ENCODE results near the gene SH3RF3. TPM values are rescaled to one million over a fixed set of nuclear protein-coding genes. Genes with fewer than 3 reads are reported as not detected.

Gene SH3RF3
- total RNA-seq, 1 donor from 2014 or later: 10.8 TPM

DNA sequence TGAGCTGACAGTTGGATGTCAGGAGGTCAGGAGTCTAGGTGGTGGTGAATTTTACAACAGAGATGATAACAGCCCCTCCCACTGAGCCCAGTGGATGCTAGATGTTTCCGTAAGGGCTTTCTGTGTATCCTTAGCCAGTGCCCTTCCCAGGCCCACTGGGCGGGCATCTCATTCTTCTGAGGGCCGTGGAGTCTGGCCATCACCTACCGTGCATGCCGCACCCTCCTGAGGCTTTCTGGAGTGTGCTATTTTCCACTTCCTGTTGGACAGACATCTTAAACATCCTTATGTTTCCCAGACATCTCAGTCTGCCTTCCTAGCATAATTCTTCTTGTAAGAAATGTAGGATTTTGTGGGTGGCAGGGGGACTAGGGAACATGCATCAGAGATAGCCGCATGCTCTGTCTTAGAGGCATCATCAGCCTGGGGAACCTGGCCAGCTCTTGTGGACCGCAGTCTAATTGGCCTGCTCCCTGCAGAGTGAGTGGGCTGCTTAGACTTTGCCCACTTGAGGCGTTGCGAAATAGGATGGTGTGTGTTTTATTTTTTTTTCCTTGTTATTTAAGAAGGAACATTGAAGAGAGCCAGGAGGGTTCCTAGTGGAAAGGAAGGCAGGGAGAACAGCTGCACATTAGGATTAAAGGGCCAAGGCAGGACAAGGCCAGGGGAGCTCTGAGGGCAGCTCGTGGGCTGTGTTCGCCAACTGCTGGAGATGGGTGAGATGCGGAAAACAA, 135.8 kb downstream of the SH3RF3 start:
- TF ChIP-seq POLR2A (IDR thresholded peaks at IDR 0.05) (no peak), POLR2AphosphoS5 (IDR thresholded peaks at IDR 0.05; ENCODE audit: insufficient read depth in 1 of 2, low read depth in 1 of 2) (peak in 1 of 2 donors; percentile 20)
- TF ChIP-seq, protein P1, sequence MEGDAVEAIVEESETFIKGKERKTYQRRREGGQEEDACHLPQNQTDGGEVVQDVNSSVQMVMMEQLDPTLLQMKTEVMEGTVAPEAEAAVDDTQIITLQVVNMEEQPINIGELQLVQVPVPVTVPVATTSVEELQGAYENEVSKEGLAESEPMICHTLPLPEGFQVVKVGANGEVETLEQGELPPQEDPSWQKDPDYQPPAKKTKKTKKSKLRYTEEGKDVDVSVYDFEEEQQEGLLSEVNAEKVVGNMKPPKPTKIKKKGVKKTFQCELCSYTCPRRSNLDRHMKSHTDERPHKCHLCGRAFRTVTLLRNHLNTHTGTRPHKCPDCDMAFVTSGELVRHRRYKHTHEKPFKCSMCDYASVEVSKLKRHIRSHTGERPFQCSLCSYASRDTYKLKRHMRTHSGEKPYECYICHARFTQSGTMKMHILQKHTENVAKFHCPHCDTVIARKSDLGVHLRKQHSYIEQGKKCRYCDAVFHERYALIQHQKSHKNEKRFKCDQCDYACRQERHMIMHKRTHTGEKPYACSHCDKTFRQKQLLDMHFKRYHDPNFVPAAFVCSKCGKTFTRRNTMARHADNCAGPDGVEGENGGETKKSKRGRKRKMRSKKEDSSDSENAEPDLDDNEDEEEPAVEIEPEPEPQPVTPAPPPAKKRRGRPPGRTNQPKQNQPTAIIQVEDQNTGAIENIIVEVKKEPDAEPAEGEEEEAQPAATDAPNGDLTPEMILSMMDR (IDR thresholded peaks at IDR 0.05): no peak
- Histone ChIP-seq H3K27ac (no peak overlapping the region), H3K36me3 (no peaks in the 10 kb centered on the region), H3K4me3 (no peak overlapping the region), H3K27me3 (no peaks in the 10 kb centered on the region), H3K9me3 (no peaks in the 10 kb centered on the region), H3K4me1 (peaks cover 44% of the 10 kb centered on the region)
- DNase-seq (ENCODE audit: extremely low spot score in 2 of 2): no peak
- intact Hi-C loops (cut with DNase I): no loop called here

DNA sequence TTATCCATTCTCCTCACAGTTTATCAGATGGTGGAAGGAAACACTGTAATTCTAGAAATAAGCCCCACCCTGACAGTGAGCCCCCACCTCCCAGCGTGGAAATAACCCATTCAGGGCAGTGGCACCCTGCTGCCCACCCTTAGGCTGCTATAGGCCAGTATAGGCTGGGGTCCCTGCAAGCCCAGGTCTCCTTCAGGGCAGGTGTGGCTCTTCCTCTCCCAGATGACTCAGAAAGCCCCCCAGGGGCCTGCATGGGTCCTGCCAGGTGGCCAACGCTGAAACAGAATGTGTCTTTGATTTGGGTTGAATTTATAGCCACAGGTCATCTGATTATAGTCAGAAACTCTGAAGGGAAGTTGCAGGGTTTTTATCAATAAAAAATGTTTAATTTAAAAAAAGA, 136.4 kb downstream of the SH3RF3 start:
- intact Hi-C loops (cut with DNase I): no loop called here
- no peak for DNase-seq (ENCODE audit: extremely low spot score in 2 of 2)
- Histone ChIP-seq H3K27me3 (no peaks in the 10 kb centered on the region), H3K4me3 (no peak overlapping the region), H3K9me3 (no peaks in the 10 kb centered on the region), H3K27ac (no peak overlapping the region), H3K36me3 (no peaks in the 10 kb centered on the region), H3K4me1 (peaks cover 50% of the 10 kb centered on the region)
- TF ChIP-seq, protein P1 (IDR thresholded peaks at IDR 0.05): no peak
- no peak for TF ChIP-seq POLR2AphosphoS5 (IDR thresholded peaks at IDR 0.05; ENCODE audit: insufficient read depth in 1 of 2, low read depth in 1 of 2)
- no peak for TF ChIP-seq POLR2A (IDR thresholded peaks at IDR 0.05)

DNA sequence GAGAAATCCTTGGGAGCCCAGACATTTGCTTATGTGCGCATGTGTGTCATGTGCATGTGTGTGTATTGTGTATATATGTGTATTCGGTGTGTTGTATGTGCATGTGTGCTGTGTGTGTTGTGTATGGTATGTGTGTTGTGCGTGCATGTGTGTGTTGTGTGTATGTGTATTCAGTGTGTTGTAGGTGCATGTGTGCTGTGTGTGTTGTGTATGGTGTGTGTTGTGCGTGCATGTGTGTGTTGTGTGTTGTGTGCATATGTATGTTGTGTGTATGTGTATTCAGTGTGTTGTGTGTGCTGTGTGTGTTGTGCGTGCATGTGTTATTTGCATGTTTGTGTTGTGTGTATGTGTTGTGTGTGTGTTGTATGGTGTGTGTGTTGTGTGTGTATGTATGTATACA, 136.9 kb downstream of the SH3RF3 start:
- TF ChIP-seq, protein P1 (IDR thresholded peaks at IDR 0.05): no peak
- TF ChIP-seq POLR2AphosphoS5 (IDR thresholded peaks at IDR 0.05; ENCODE audit: insufficient read depth in 1 of 2, low read depth in 1 of 2) (no peak), POLR2A (IDR thresholded peaks at IDR 0.05) (no peak)
- Histone ChIP-seq H3K27me3 (no peaks in the 10 kb centered on the region), H3K9me3 (no peaks in the 10 kb centered on the region), H3K27ac (no peak overlapping the region), H3K4me3 (no peak overlapping the region), H3K36me3 (no peaks in the 10 kb centered on the region), H3K4me1 (peaks cover 56% of the 10 kb centered on the region)
- no peak for DNase-seq (ENCODE audit: extremely low spot score in 2 of 2)
- intact Hi-C loops (cut with DNase I): no loop called here

DNA sequence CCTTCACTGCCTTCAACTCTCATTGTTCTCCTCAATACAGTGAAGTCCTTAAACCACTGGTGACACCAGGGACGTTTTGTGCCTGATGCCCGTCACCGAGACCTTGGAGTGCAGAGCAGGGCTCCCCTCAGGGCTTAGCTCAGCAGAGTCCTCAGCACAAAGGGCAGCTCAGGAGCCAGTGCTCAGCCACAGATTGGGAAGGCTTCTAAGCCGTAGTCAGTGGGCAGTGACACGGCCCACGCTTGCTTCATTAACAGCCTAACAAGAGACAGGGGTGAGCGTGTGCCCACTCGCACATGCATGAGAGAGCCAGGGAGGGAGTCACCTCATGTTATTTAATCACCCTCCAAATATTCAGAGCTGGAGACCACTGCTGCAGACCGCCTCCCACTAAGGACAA, 137.5 kb downstream of the SH3RF3 start:
- H3K4me3 ChIP-seq: no peak overlapping the region
- TF ChIP-seq, protein P1 (IDR thresholded peaks at IDR 0.05): no peak
- TF ChIP-seq POLR2A (IDR thresholded peaks at IDR 0.05) (no peak), POLR2AphosphoS5 (IDR thresholded peaks at IDR 0.05; ENCODE audit: insufficient read depth in 1 of 2, low read depth in 1 of 2) (no peak)
- H3K9me3 ChIP-seq: no peaks in the 10 kb centered on the region
- no peaks in the 10 kb centered on the region for H3K36me3 ChIP-seq
- no peak overlapping the region for H3K27ac ChIP-seq
- H3K27me3 ChIP-seq: no peaks in the 10 kb centered on the region
- H3K4me1 ChIP-seq: peaks cover 61% of the 10 kb centered on the region
- intact Hi-C loops (cut with DNase I): no loop called here
- DNase-seq (ENCODE audit: extremely low spot score in 2 of 2): no peak

All from vagina (tissue), 2 donors.